ENCODE data around the gene CCM2L.

Gene CCM2L

DNA sequence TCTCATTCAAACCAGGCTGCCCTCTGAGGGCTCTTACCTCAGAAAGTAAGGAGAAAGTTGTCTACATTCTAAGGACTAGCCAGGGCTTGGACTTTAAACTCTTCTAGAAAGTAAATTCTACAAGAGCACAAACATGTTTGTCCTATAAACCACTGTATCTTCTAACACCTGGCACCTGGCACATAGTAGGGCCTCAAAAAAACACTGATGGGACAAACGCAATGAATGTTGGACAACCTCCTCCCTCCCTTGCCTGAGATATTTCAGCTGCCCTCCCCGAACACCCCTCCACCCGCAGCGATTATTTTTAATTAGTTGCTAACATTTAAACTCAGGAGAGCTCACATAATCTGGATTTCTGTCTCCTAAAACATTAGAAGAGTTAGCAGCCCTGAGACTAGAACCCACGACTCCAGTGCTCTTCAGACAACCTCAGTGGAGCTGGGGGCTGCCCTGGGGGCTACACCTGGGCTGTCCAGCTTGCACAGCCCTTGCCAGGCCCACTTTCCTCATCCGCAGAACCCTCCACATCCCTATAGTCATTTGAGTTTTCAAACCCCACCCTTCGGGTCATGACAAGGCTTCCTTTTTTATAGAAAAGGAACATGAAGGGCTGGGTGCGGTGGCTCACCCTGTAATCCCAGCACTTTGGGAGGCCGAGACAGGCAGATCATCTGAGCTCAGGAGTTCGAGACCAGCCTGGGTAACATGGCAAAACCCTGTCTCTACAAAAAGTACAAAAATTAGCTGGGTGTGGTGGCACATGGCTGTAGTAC, 46.7 kb downstream of the CCM2L start:
- DNase-seq (ENCODE audit: low read depth in 2 of 2, low spot score in 1 of 2), result no peak

- DNase-seq (ENCODE audit: low read depth in 2 of 2, low spot score in 1 of 2), result no peak
These were observed 47.5 kb downstream of the CCM2L start for GRCh38 chr20:32057656-32058184.

DNA sequence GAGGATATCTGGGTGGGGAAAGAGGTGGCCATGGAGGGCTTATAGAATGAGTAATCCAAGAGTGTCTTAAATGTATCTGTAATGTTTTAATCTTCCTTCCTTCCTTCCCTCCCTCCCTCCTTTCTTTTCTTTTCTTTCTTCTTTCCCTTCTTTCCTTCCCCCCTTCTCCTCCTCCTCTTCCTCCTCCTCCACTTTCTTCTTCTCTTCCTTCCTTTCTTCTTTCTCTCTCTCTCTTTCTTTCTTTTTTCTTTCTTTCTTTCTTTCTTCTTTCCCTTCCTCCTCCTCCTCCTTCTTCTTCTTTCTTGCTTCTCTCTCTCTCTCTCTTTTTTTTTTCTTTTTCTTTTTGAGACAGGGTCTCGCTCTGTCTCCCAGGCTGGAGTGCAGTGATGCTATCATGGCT, 49.0 kb downstream of the CCM2L start:
- DNase-seq (ENCODE audit: low read depth in 2 of 2, low spot score in 1 of 2), result no peak

GRCh38 chr20:32062776-32063170, 52.5 kb downstream of the CCM2L start:
- no peak for DNase-seq (ENCODE audit: low read depth in 2 of 2, low spot score in 1 of 2)

DNA sequence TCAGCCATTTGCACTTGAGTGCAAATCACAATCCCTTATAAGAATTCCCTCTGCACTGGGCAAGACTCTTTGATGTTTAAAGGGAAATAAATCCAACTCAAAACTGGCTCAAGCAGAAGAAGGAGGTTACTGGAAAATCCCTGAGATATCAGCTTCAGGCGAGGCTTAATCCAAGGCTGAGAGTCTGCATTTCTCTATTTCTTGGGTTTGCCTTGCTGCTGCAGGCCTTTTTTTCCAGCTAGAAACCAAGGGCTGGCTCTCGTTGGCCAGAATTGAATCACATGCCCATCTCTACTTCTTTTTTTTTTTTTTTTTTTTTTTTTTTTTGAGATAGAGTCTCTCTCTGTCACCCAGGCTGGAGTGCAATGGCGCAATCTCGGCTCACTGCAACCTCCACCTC, 53.5 kb downstream of the CCM2L start:
- no peak for DNase-seq (ENCODE audit: low read depth in 2 of 2, low spot score in 1 of 2)

- DNase-seq (ENCODE audit: low read depth in 2 of 2, low spot score in 1 of 2), result no peak
These were observed 54.4 kb downstream of the CCM2L start for GRCh38 chr20:32064667-32065066.

- DNase-seq (ENCODE audit: low read depth in 2 of 2, low spot score in 1 of 2), result no peak
These were observed 57.1 kb downstream of the CCM2L start for GRCh38 chr20:32067234-32067821.

DNA sequence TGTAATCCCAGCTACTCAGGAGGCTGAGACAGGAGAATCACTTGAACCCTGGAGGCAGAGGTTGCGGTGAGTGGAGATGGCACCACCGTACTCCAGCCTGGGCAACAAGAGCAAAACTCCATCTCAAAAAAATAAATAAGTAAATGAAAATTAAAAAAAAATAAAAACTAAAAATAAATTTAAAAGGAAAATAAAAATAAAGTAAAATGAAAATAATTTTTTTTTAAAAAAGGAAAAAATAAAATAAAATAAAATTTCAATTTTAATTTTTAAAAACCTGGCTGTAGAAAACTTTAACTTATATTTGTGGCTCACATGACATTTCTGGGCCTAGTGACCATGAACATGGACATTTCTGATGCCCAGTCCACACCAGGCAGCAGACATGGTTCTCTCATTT, 57.9 kb downstream of the CCM2L start:
- no peak for DNase-seq (ENCODE audit: low read depth in 2 of 2, low spot score in 1 of 2)

- DNase-seq (ENCODE audit: low read depth in 2 of 2, low spot score in 1 of 2), result no peak
These were observed 59.5 kb downstream of the CCM2L start for GRCh38 chr20:32069711-32070110.

- DNase-seq (ENCODE audit: low read depth in 2 of 2, low spot score in 1 of 2), result no peak
These were observed 60.0 kb downstream of the CCM2L start for GRCh38 chr20:32070282-32070681.

DNA sequence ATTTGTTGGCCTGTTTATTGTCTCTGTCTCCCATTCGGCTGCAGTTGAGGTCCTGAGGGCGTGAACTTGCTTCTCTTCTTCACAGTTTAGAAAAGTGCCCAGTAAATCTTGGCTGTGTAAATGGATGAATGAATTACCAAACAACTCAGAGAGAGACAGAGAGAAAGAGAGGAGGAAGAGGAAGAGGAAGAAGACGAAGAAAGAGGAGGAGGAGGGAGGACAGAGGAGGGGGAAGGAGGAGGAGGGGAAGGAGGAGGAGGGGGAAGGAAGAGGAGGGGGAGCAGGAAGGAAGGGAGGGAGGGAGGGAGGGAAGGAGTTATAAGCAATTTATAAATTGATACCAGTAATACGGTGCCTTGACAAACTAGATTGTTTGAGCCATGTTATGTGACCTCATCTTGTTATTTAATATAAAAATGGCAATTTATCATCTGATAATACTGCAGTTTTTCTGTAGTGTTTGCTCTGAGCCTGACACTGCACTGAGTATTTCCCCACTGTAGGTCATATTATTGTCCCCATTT, 60.5 kb downstream of the CCM2L start:
- no peak for DNase-seq (ENCODE audit: low read depth in 2 of 2, low spot score in 1 of 2)

GRCh38 chr20:32071395-32072167, 61.3 kb downstream of the CCM2L start:
- DNase-seq (ENCODE audit: low read depth in 2 of 2, low spot score in 1 of 2), result no peak

- no peak for DNase-seq (ENCODE audit: low read depth in 2 of 2, low spot score in 1 of 2)
These were observed 62.0 kb downstream of the CCM2L start for GRCh38 chr20:32072168-32072750.

DNA sequence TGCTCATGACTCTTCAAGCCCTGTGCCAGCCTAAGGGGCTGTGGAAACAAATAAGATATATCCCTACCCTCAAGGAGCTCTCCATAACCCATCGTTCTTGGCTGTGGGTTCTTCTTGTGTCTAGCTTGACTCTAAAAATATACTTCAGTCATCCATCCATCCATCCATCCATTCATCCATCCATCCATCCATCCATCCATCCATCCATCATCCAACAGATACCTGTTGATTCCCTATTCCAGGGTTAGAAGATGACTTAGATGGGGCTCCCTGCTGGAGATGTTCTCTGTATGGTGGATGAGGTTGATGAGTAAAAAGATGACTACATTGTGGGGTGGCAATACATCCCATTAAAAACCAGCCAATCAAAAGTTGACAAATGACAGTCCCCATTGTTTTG, 65.3 kb downstream of the CCM2L start:
- DNase-seq (ENCODE audit: low read depth in 2 of 2, low spot score in 1 of 2), result no peak

GRCh38 chr20:32077190-32077589, 67.0 kb downstream of the CCM2L start:
- DNase-seq (ENCODE audit: low read depth in 2 of 2, low spot score in 1 of 2), result no peak

- DNase-seq (ENCODE audit: low read depth in 2 of 2, low spot score in 1 of 2), result no peak
These were observed 68.1 kb downstream of the CCM2L start for GRCh38 chr20:32078322-32078721.

DNA sequence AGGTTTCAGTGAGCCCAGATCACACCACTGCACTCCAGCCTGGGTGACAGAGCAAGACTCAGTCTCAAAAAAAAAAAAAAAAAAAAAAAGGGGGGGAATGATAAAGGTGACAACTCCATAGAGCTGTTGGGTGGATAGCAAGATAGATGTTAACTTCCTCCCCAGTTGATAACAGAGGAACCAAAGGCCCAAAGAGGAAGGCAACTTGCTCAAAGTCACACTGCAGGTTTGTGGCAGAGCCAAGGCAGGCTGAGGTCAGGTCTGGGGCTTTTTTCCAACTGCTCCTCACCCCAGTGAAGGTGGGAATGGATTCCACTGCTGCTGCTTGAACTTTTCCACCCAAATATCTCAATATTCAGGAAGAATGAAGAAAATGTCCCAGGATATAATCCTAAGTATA, 68.6 kb downstream of the CCM2L start:
- no peak for DNase-seq (ENCODE audit: low read depth in 2 of 2, low spot score in 1 of 2)

DNA sequence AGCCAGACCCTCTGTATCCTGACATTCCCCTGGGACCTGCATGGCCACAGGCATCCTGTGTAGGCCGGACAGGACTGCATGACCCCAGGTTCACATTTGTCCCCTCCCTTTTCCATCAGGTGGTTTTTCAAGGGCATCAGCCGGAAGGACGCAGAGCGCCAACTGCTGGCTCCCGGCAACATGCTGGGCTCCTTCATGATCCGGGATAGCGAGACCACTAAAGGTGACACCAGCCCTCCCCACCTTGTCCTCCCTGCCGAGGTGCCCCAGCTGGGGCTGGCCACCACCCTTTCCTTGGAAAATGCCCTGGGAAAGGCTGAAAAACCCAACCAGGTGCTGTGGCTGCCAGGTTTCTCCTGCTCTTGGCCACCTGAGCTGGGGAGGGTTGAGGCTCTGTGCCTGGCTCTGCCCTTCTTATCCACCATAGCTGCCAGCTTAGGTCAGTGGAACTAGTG, 69.4 kb downstream of the CCM2L start:
- no peak for DNase-seq (ENCODE audit: low read depth in 2 of 2, low spot score in 1 of 2)

GRCh38 chr20:32080783-32081182, 70.5 kb downstream of the CCM2L start:
- DNase-seq (ENCODE audit: low read depth in 2 of 2, low spot score in 1 of 2), result no peak
